Brain pericyte (primary cell): Measurements from ENCODE around the gene AKT2.
A peak's percentile ranks its signal among the peaks of the same experiment; 100 is the strongest.

Experiments used
- DNase-seq: peaks from one replicate; pipeline ENCODE4 v3.0.0-alpha.2; 2012; ENCODE audit warnings: low read depth, low spot score

The AKT2 gene

GRCh38 chr19:40302224-40303011 lies 17.3 kb upstream of the AKT2 start:
- DNase-seq, result no peak

- no peak for DNase-seq
These were observed 15.5 kb upstream of the AKT2 start for GRCh38 chr19:40300668-40301067.

- no peak for DNase-seq
These were observed 12.9 kb upstream of the AKT2 start for GRCh38 chr19:40298026-40298425.

GRCh38 chr19:40294560-40294959 lies 9.4 kb upstream of the AKT2 start:
- DNase-seq, result no peak

- DNase-seq, result no peak
These were observed 1.9 kb upstream of the AKT2 start for GRCh38 chr19:40286971-40287421.

- DNase-seq, result no peak
These were observed 1.3 kb upstream of the AKT2 start for GRCh38 chr19:40286235-40286970.

- DNase-seq, result peak; percentile 99
These were observed 449 bp upstream of the AKT2 start for GRCh38 chr19:40285353-40286234.

GRCh38 chr19:40284251-40284500 lies 969 bp downstream of the AKT2 start:
- DNase-seq, result no peak

- no peak for DNase-seq
These were observed 1.5 kb downstream of the AKT2 start for GRCh38 chr19:40283414-40284250.

- DNase-seq, result no peak
These were observed 2.2 kb downstream of the AKT2 start for GRCh38 chr19:40282920-40283319.

- no peak for DNase-seq
These were observed 3.0 kb downstream of the AKT2 start for GRCh38 chr19:40282209-40282580.

- no peak for DNase-seq
These were observed 3.5 kb downstream of the AKT2 start for GRCh38 chr19:40281381-40282208.

- no peak for DNase-seq
These were observed 4.4 kb downstream of the AKT2 start for GRCh38 chr19:40280608-40281221.

- DNase-seq, result no peak
These were observed 5.2 kb downstream of the AKT2 start for GRCh38 chr19:40279761-40280607.

- DNase-seq, result no peak
These were observed 6.0 kb downstream of the AKT2 start for GRCh38 chr19:40279120-40279551.

- no peak for DNase-seq
These were observed 6.6 kb downstream of the AKT2 start for GRCh38 chr19:40278361-40279035.

GRCh38 chr19:40277356-40278059 lies 7.6 kb downstream of the AKT2 start:
- DNase-seq, result no peak
